Astrocyte (in vitro differentiated cells and primary cell): Measurements from ENCODE around the gene MPV17. TPM values are rescaled to one million over a fixed set of nuclear protein-coding genes. Genes with fewer than 3 reads are reported as not detected.

ENCODE experiments used
- DNase-seq: peaks from one replicate; pipeline ENCODE4 v3.0.0-alpha.2; 2010; ENCODE audit warnings: low read depth
- FAIRE-seq: peaks from 2 replicates; lab custom pipeline; 2011; peaks lifted over from hg19 to GRCh38; lab: Jason Lieb, UNC
- H2AFZ ChIP-seq: 2 replicates; pipeline ENCODE4 v1.6.0; 2012; ENCODE audit warnings: low read depth, low read length, inconsistent platforms
- H3K27ac ChIP-seq: 2 replicates; pipeline ENCODE4 v1.5.1; 2011; ENCODE audit warnings: low read depth, low read length, inconsistent platforms
- H3K27me3 ChIP-seq: 2 replicates; pipeline ENCODE4 v1.6.0; 2011; ENCODE audit warnings: low read length, inconsistent platforms; ENCODE audit not compliant: insufficient read depth
- H3K36me3 ChIP-seq: 2 replicates; pipeline ENCODE4 v1.5.1; 2011; ENCODE audit warnings: low read length, inconsistent platforms; ENCODE audit not compliant: insufficient read depth
- H3K4me1 ChIP-seq: 2 replicates; pipeline ENCODE4 v1.5.1; 2011; ENCODE audit warnings: low read length, inconsistent platforms; ENCODE audit not compliant: insufficient read depth
- H3K4me2 ChIP-seq: 2 replicates; pipeline ENCODE4 v1.6.0; 2012; ENCODE audit warnings: low read length, inconsistent platforms
- H3K4me3 ChIP-seq: 2 replicates; pipeline ENCODE4 v1.5.1; 2011; ENCODE audit warnings: low read depth, mild to moderate bottlenecking, low read length, inconsistent platforms; ENCODE audit not compliant: insufficient read depth
- H3K79me2 ChIP-seq: 2 replicates; pipeline ENCODE4 v1.6.0; 2012; ENCODE audit warnings: mild to moderate bottlenecking, low read length, inconsistent platforms; ENCODE audit not compliant: insufficient read depth
- H3K9ac ChIP-seq: 2 replicates; pipeline ENCODE4 v1.6.0; 2012; ENCODE audit warnings: mild to moderate bottlenecking, low read length, inconsistent platforms
- H3K9me3 ChIP-seq: 2 replicates; pipeline ENCODE4 v1.5.1; 2012; ENCODE audit warnings: low read depth, mild to moderate bottlenecking, low read length, inconsistent platforms; ENCODE audit not compliant: insufficient read depth
- H4K20me1 ChIP-seq: 2 replicates; pipeline ENCODE4 v1.6.0; 2012; ENCODE audit warnings: low read length, inconsistent platforms; ENCODE audit not compliant: insufficient read depth
- H3K27ac Mint-ChIP-seq: one replicate; pipeline ENCODE4 v1.8.0; 2021; ENCODE audit warnings: mild to moderate bottlenecking, mixed read lengths; ENCODE audit not compliant: unreplicated experiment
- H3K27me3 Mint-ChIP-seq: one replicate; pipeline ENCODE4 v1.8.0; 2021; ENCODE audit warnings: low read depth, mixed read lengths; ENCODE audit not compliant: unreplicated experiment
- H3K36me3 Mint-ChIP-seq: one replicate; pipeline ENCODE4 v1.8.0; 2021; ENCODE audit warnings: low read depth, mixed read lengths; ENCODE audit not compliant: unreplicated experiment
- H3K4me1 Mint-ChIP-seq: one replicate; pipeline ENCODE4 v1.8.0; 2021; ENCODE audit warnings: low read depth, mixed read lengths; ENCODE audit not compliant: unreplicated experiment
- H3K4me3 Mint-ChIP-seq: one replicate; pipeline ENCODE4 v1.8.0; 2021; ENCODE audit warnings: mild to moderate bottlenecking, moderate library complexity, mixed read lengths; ENCODE audit not compliant: unreplicated experiment
- H3K9me3 Mint-ChIP-seq: one replicate; pipeline ENCODE4 v1.8.0; 2021; ENCODE audit warnings: mild to moderate bottlenecking, mixed read lengths; ENCODE audit not compliant: unreplicated experiment
- EZH2 ChIP-seq: IDR thresholded peaks from 2 replicates; pipeline ENCODE4 v1.6.1; 2012; ENCODE audit warnings: mild to moderate bottlenecking, low read length, inconsistent platforms; ENCODE audit not compliant: insufficient read depth
- total RNA-seq: library from RNA; stranded (reverse); gene quantifications from 2 replicates; pipeline ENCODE4 v1.2.1, GENCODE V29; 2021
- TF ChIP-seq, protein P1 (sequence below): IDR thresholded peaks from 2 replicates; pipeline ENCODE4 v1.5.1; 2011; ENCODE audit warnings: low read depth, mild to moderate bottlenecking, inconsistent platforms, low read length, moderate library complexity; ENCODE audit not compliant: insufficient read depth

MPV17 gene
- total RNA-seq, 1 donor from 2014 or later, result 54.0 TPM

DNA sequence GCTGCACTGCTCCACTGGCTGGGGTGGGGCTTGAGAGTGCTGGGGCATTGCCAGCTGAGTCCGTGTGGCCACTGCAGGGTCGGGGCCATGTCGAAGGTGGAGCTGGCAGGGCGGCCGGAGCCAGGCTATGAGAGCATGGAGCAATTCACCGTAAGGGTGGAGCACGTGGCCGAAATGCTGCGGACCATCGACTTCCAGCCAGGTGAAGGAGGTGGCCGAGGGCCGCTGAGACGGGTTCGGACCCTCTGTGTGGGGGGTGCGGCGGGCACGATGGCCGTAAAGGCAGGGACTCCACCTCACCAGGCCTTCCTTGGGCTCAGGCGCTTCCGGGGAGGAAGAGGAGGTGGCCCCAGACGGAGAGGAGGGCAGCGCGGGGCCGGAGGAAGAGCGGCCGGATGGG lies 16.8 kb downstream of the MPV17 start:
- H3K4me1 Mint-ChIP-seq, result no peaks in the 10 kb centered on the region
- peaks cover 36% of the 10 kb centered on the region for H3K27me3 Mint-ChIP-seq
- peaks cover 4% of the 10 kb centered on the region for H3K9me3 Mint-ChIP-seq
- H3K27ac ChIP-seq, result no peak overlapping the region
- no peak for FAIRE-seq
- peaks cover 8% of the 10 kb centered on the region for H3K36me3 Mint-ChIP-seq
- no peak overlapping the region for H3K27ac Mint-ChIP-seq
- no peak for TF ChIP-seq EZH2
- TF ChIP-seq, protein P1, sequence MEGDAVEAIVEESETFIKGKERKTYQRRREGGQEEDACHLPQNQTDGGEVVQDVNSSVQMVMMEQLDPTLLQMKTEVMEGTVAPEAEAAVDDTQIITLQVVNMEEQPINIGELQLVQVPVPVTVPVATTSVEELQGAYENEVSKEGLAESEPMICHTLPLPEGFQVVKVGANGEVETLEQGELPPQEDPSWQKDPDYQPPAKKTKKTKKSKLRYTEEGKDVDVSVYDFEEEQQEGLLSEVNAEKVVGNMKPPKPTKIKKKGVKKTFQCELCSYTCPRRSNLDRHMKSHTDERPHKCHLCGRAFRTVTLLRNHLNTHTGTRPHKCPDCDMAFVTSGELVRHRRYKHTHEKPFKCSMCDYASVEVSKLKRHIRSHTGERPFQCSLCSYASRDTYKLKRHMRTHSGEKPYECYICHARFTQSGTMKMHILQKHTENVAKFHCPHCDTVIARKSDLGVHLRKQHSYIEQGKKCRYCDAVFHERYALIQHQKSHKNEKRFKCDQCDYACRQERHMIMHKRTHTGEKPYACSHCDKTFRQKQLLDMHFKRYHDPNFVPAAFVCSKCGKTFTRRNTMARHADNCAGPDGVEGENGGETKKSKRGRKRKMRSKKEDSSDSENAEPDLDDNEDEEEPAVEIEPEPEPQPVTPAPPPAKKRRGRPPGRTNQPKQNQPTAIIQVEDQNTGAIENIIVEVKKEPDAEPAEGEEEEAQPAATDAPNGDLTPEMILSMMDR, result no peak
- H3K4me2 ChIP-seq, result no peak overlapping the region
- no peaks in the 10 kb centered on the region for H3K36me3 ChIP-seq
- DNase-seq, result no peak
- no peaks in the 10 kb centered on the region for H3K79me2 ChIP-seq
- H3K27me3 ChIP-seq, result peaks cover 45% of the 10 kb centered on the region
- H3K9me3 ChIP-seq, result no peaks in the 10 kb centered on the region
- H3K4me3 Mint-ChIP-seq, result no peak overlapping the region
- peaks cover 23% of the 10 kb centered on the region for H4K20me1 ChIP-seq
- peaks cover 3% of the 10 kb centered on the region for H3K4me1 ChIP-seq
- no peak overlapping the region for H3K4me3 ChIP-seq
- H3K9ac ChIP-seq, result no peak overlapping the region
- no peak overlapping the region for H2AFZ ChIP-seq

DNA sequence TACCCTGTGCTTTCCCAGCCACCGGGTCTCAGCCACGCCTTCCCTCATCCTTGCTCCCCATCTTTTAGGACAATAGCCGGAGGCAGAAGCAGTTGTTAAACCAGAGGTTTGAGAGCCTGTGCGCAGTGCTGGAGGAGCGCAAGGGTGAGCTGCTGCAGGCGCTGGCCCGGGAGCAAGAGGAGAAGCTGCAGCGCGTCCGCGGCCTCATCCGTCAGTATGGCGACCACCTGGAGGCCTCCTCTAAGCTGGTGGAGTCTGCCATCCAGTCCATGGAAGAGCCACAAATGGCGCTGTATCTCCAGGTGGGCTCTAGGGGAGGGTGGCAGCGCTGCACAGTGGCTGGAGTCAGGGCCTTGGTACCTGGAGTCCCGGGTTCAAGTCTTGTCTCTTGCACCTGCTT lies 17.4 kb downstream of the MPV17 start:
- Mint-ChIP-seq H3K4me3 (no peak overlapping the region), H3K4me1 (no peaks in the 10 kb centered on the region), H3K9me3 (peaks cover 4% of the 10 kb centered on the region), H3K27me3 (peaks cover 36% of the 10 kb centered on the region), H3K36me3 (peaks cover 8% of the 10 kb centered on the region), H3K27ac (no peak overlapping the region)
- Histone ChIP-seq H4K20me1 (peaks cover 23% of the 10 kb centered on the region), H3K9me3 (no peaks in the 10 kb centered on the region), H3K36me3 (no peaks in the 10 kb centered on the region), H3K4me1 (peaks cover 3% of the 10 kb centered on the region), H3K27me3 (peaks cover 45% of the 10 kb centered on the region), H3K79me2 (no peaks in the 10 kb centered on the region), H2AFZ (no peak overlapping the region), H3K9ac (no peak overlapping the region), H3K4me2 (no peak overlapping the region), H3K27ac (no peak overlapping the region), H3K4me3 (no peak overlapping the region)
- DNase-seq (no peak), FAIRE-seq (no peak)
- TF ChIP-seq EZH2, result no peak
- TF ChIP-seq, protein P1, result no peak

DNA sequence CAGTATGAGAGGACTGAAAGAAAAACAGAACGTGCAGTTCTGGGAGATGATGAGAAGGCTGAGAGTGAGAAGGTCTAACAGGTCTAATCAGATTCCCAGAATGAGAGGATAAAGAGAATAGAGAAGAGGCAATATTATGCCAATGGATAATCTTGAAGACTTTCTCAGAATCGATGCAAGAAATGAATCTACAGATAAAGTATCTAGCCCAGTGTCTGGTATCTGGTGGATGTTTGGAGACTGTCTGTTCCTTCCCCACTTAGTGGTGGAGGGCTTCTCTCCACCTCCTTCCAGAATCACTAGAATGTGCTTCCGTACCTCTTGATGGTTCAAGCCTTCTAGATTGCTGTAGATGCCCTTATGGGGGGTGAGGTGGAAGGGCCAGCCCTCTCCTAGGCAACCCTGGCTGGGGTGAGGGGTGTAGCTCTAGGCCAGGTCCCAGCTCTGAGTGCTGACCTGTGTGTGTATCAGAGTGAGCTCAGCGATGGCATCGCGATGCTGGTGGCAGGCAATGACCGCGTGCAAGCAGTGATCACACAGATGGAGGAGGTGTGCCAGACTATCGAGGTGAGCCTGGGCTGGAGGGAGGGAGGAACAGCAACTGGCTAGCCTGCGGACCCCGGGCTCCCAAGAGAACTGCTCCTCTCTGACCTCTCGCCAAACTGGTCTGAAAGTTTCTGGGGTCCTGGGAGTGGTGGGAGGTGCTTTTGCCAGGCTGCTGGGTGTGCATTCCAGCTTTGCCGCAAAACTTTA lies 18.2 kb downstream of the MPV17 start:
- TF ChIP-seq, protein P1, result no peak
- TF ChIP-seq EZH2, result no peak
- FAIRE-seq (no peak), DNase-seq (no peak)
- Mint-ChIP-seq H3K27me3 (peaks cover 35% of the 10 kb centered on the region), H3K36me3 (peaks cover 6% of the 10 kb centered on the region), H3K4me3 (no peak overlapping the region), H3K9me3 (peaks cover 2% of the 10 kb centered on the region), H3K4me1 (no peaks in the 10 kb centered on the region), H3K27ac (no peak overlapping the region)
- H3K4me3 ChIP-seq, result no peak overlapping the region
- H3K4me2 ChIP-seq, result no peak overlapping the region
- H3K9ac ChIP-seq, result no peak overlapping the region
- H3K79me2 ChIP-seq, result no peaks in the 10 kb centered on the region
- H3K4me1 ChIP-seq, result peaks cover 3% of the 10 kb centered on the region
- no peaks in the 10 kb centered on the region for H3K36me3 ChIP-seq
- H4K20me1 ChIP-seq, result peaks cover 20% of the 10 kb centered on the region
- H3K27me3 ChIP-seq, result peaks cover 45% of the 10 kb centered on the region
- H3K27ac ChIP-seq, result no peak overlapping the region
- H3K9me3 ChIP-seq, result no peaks in the 10 kb centered on the region
- H2AFZ ChIP-seq, result no peak overlapping the region
